KMS-11 (cell line): Measurements from ENCODE around the gene GPR137.

Experiments used
- H2AFZ ChIP-seq: fragments of 200-600 bp; sonication (generic); 2 replicates; pipeline ENCODE4 v1.6.1; 2016; ENCODE audit warnings: antibody characterized with exemption, mixed run types, low read depth
- H3K27ac ChIP-seq: fragments of 200-600 bp; sonication (generic); 2 replicates; pipeline ENCODE4 v1.6.1; 2016; ENCODE audit warnings: mild to moderate bottlenecking, mixed run types
- H3K27me3 ChIP-seq: fragments of 200-600 bp; sonication (generic); 2 replicates; pipeline ENCODE4 v1.6.1; 2017; ENCODE audit warnings: mild to moderate bottlenecking, low read depth, mixed run types, moderate library complexity; ENCODE audit not compliant: insufficient read depth
- H3K36me3 ChIP-seq: fragments of 200-600 bp; sonication (generic); 2 replicates; pipeline ENCODE4 v1.6.1; 2017; ENCODE audit warnings: mild to moderate bottlenecking, mixed run types; ENCODE audit not compliant: insufficient read depth
- H3K4me1 ChIP-seq: fragments of 200-600 bp; sonication (generic); 2 replicates; pipeline ENCODE4 v1.6.1; 2016; ENCODE audit warnings: mild to moderate bottlenecking, low read depth, mixed run types; ENCODE audit not compliant: poor library complexity, severe bottlenecking
- H3K4me2 ChIP-seq: fragments of 200-600 bp; sonication (generic); 2 replicates; pipeline ENCODE4 v1.7.0; 2016; ENCODE audit warnings: mild to moderate bottlenecking, mixed run types
- H3K4me3 ChIP-seq: fragments of 200-600 bp; sonication (generic); IDR thresholded peaks from 2 replicates; pipeline ENCODE4 v1.6.1; 2017; ENCODE audit warnings: low read depth, low read length, mixed read lengths; ENCODE audit not compliant: insufficient read depth
- H3K79me2 ChIP-seq: fragments of 200-600 bp; sonication (generic); 2 replicates; pipeline ENCODE4 v1.6.1; 2016; ENCODE audit warnings: low read depth, mixed run types; ENCODE audit not compliant: insufficient read depth
- H3K9ac ChIP-seq: fragments of 200-600 bp; sonication (generic); 2 replicates; pipeline ENCODE4 v1.6.1; 2016; ENCODE audit warnings: mild to moderate bottlenecking, mixed run types
- H4K20me1 ChIP-seq: fragments of 200-600 bp; sonication (generic); 2 replicates; pipeline ENCODE4 v1.6.1; 2016; ENCODE audit warnings: mild to moderate bottlenecking, mixed run types; ENCODE audit not compliant: insufficient read depth
- CTCF ChIP-seq: fragments of 200-600 bp; sonication (generic); conservative IDR thresholded peaks from 2 replicates; pipeline ENCODE4 v1.6.1; 2017; ENCODE audit warnings: low read depth, mild to moderate bottlenecking, antibody characterized with exemption, low read length, moderate library complexity, mixed read lengths

The GPR137 gene

GRCh38 chr11:64248578-64248977 lies 37.1 kb upstream of the GPR137 start:
- Histone ChIP-seq H4K20me1 (no peaks in the 10 kb centered on the region), H3K27me3 (no peaks in the 10 kb centered on the region), H3K36me3 (peaks cover 3% of the 10 kb centered on the region; the same call in 1 of the 2 replicates), H3K79me2 (peaks cover 19% of the 10 kb centered on the region), H2AFZ (no peak overlapping the region), H3K4me2 (no peak overlapping the region), H3K4me3 (no peak overlapping the region), H3K27ac (no peak overlapping the region), H3K9ac (no peak overlapping the region), H3K4me1 (peaks cover 17% of the 10 kb centered on the region)
- no peak for TF ChIP-seq CTCF

GRCh38 chr11:64249038-64249437 lies 36.6 kb upstream of the GPR137 start:
- Histone ChIP-seq H3K27ac (no peak overlapping the region), H3K4me3 (no peak overlapping the region), H3K36me3 (no peaks in the 10 kb centered on the region), H3K79me2 (peaks cover 16% of the 10 kb centered on the region), H3K9ac (no peak overlapping the region), H3K4me1 (peaks cover 17% of the 10 kb centered on the region), H3K27me3 (no peaks in the 10 kb centered on the region), H3K4me2 (no peak overlapping the region), H4K20me1 (no peaks in the 10 kb centered on the region), H2AFZ (no peak overlapping the region)
- TF ChIP-seq CTCF = no peak

GRCh38 chr11:64249563-64250414 lies 35.9 kb upstream of the GPR137 start:
- Histone ChIP-seq H3K27me3 (no peaks in the 10 kb centered on the region), H3K4me2 (no peak overlapping the region), H3K4me1 (peaks cover 9% of the 10 kb centered on the region), H3K36me3 (no peaks in the 10 kb centered on the region), H3K27ac (no peak overlapping the region), H2AFZ (no peak overlapping the region), H3K9ac (no peak overlapping the region), H3K4me3 (no peak overlapping the region), H3K79me2 (peaks cover 15% of the 10 kb centered on the region), H4K20me1 (no peaks in the 10 kb centered on the region)
- TF ChIP-seq CTCF = no peak

- Histone ChIP-seq H3K27ac (no peak overlapping the region), H3K9ac (no peak overlapping the region), H3K4me3 (no peak overlapping the region), H4K20me1 (no peaks in the 10 kb centered on the region), H3K27me3 (no peaks in the 10 kb centered on the region), H3K36me3 (no peaks in the 10 kb centered on the region), H3K4me1 (peaks cover 6% of the 10 kb centered on the region), H3K79me2 (peaks cover 7% of the 10 kb centered on the region), H2AFZ (peak overlapping the region; percentile 82; the same call in 1 of the 2 replicates), H3K4me2 (0 out of 2 replicates have a peak overlapping the region, but pooled peaks have one; percentile 22)
- TF ChIP-seq CTCF = no peak
Observed at GRCh38 chr11:64250415-64251015, 35.1 kb upstream of the GPR137 start.
